Measurements from ENCODE around the gene HCFC1R1.
"Not testable (repeated sequence)": the region's sequence is repeated elsewhere in the genome, so short reads cannot be mapped to it uniquely, and the experiment has no call there.

Gene HCFC1R1

GRCh38 chr16:3054965-3055733 lies 31.4 kb upstream of the HCFC1R1 start:
- TF ChIP-seq, protein P1, sequence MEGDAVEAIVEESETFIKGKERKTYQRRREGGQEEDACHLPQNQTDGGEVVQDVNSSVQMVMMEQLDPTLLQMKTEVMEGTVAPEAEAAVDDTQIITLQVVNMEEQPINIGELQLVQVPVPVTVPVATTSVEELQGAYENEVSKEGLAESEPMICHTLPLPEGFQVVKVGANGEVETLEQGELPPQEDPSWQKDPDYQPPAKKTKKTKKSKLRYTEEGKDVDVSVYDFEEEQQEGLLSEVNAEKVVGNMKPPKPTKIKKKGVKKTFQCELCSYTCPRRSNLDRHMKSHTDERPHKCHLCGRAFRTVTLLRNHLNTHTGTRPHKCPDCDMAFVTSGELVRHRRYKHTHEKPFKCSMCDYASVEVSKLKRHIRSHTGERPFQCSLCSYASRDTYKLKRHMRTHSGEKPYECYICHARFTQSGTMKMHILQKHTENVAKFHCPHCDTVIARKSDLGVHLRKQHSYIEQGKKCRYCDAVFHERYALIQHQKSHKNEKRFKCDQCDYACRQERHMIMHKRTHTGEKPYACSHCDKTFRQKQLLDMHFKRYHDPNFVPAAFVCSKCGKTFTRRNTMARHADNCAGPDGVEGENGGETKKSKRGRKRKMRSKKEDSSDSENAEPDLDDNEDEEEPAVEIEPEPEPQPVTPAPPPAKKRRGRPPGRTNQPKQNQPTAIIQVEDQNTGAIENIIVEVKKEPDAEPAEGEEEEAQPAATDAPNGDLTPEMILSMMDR (IDR thresholded peaks at IDR 0.05; ENCODE audit: control insufficient read depth, insufficient read depth, low read depth, low read length, missing control alignments), result no peak
- no peak overlapping the region for H3K4me3 ChIP-seq (ENCODE audit: control insufficient read depth, low read depth, low read length)
- DNase-seq (ENCODE audit: low read depth), result no peak

- not testable (repeated sequence) for H3K4me3 ChIP-seq (ENCODE audit: control insufficient read depth, low read depth, low read length); DNase-seq (ENCODE audit: low read depth)
Observed at GRCh38 chr16:3053330-3053710, 29.6 kb upstream of the HCFC1R1 start.

- H3K4me3 ChIP-seq (ENCODE audit: control insufficient read depth, low read depth, low read length); DNase-seq (ENCODE audit: low read depth): not testable (repeated sequence)
Observed at GRCh38 chr16:3052571-3053329, 29.0 kb upstream of the HCFC1R1 start.

- H3K4me3 ChIP-seq (ENCODE audit: control insufficient read depth, low read depth, low read length), result no peak overlapping the region
- TF ChIP-seq, protein P1 (IDR thresholded peaks at IDR 0.05; ENCODE audit: control insufficient read depth, insufficient read depth, low read depth, low read length, missing control alignments), result no peak
- DNase-seq (ENCODE audit: low read depth), result no peak
Observed at GRCh38 chr16:3051494-3051893, 27.8 kb upstream of the HCFC1R1 start.

DNA sequence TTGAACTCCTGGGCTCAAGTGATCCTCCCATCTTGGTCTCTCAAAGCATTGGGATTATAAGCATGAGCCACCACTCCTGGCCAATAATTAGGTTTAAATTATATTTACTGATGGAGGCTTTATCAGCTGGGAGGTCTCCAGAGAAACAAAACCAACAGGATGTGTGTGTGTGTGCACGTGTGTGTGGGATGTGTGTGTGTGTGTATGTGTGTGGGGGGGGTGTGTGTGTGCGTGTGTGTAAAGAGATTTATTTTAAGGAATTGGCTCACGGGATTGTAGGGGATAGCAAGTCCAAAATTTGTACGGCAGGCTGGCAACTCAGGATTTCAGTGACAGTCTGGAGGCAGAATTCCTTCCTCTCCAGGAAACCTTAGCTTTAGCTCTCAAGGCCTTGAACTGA lies 27.3 kb upstream of the HCFC1R1 start:
- DNase-seq (ENCODE audit: low read depth), result no peak
- TF ChIP-seq, protein P1 (IDR thresholded peaks at IDR 0.05; ENCODE audit: control insufficient read depth, insufficient read depth, low read depth, low read length, missing control alignments), result no peak
- no peak overlapping the region for H3K4me3 ChIP-seq (ENCODE audit: control insufficient read depth, low read depth, low read length)

GRCh38 chr16:3050487-3050886 lies 26.7 kb upstream of the HCFC1R1 start:
- no peak for DNase-seq (ENCODE audit: low read depth)
- H3K4me3 ChIP-seq (ENCODE audit: control insufficient read depth, low read depth, low read length), result no peak overlapping the region
- TF ChIP-seq, protein P1 (IDR thresholded peaks at IDR 0.05; ENCODE audit: control insufficient read depth, insufficient read depth, low read depth, low read length, missing control alignments), result no peak

DNA sequence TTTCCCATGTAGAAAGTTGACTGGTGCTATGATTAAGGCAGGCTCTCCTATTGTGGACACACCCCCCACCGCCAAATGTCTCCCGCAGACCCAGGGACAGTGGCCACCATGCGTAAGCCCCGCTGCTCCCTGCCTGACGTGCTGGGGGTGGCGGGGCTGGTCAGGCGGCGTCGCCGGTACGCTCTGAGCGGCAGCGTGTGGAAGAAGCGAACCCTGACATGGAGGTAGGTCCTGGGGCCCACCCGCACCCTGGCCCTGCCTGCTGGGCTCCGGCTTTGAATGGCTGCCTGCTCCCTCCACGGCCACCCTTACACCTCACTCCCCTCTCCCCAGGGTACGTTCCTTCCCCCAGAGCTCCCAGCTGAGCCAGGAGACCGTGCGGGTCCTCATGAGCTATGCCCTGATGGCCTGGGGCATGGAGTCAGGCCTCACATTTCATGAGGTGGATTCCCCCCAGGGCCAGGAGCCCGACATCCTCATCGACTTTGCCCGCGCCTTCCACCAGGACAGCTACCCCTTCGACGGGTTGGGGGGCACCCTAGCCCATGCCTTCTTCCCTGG lies 26.3 kb upstream of the HCFC1R1 start:
- no peak overlapping the region for H3K4me3 ChIP-seq (ENCODE audit: control insufficient read depth, low read depth, low read length)
- DNase-seq (ENCODE audit: low read depth), result no peak
- TF ChIP-seq, protein P1 (IDR thresholded peaks at IDR 0.05; ENCODE audit: control insufficient read depth, insufficient read depth, low read depth, low read length, missing control alignments), result no peak

Measured in AG09309 (cell line).